H1 (cell line): ENCODE results near the gene POU6F2.

Experiments used
- CREB1 ChIP-seq: IDR thresholded peaks from 2 replicates; pipeline ENCODE4 v1.6.1; 2012; ENCODE audit warnings: inconsistent platforms
- EP300 ChIP-seq, 2 experiments: IDR thresholded peaks; 1 replicate in 1 of 2; 2 replicates in 1 of 2; pipeline ENCODE4 v1.6.1; 2011 to 2012; ENCODE audit warnings: low read depth in 2 of 2, low read length in 2 of 2, mild to moderate bottlenecking in 2 of 2, borderline replicate concordance in 1 of 2, inconsistent platforms in 1 of 2, moderate library complexity in 1 of 2
- EZH2 ChIP-seq: fragments of 200-600 bp; sonication (generic); IDR thresholded peaks from 2 replicates; pipeline ENCODE4 v1.7.1; 2012; ENCODE audit warnings: low read depth, mild to moderate bottlenecking, moderate library complexity, low read length, inconsistent platforms; ENCODE audit not compliant: severe bottlenecking
- NRF1 ChIP-seq: IDR thresholded peaks from 2 replicates; pipeline ENCODE4 v1.6.1; 2011; ENCODE audit warnings: mild to moderate bottlenecking, low read depth, low read length, improper control_type of control experiment
- PHF8 ChIP-seq: fragments of 200-600 bp; sonication (generic); conservative IDR thresholded peaks from 2 replicates; pipeline ENCODE4 v1.7.1; 2012; ENCODE audit warnings: low read depth, mild to moderate bottlenecking, inconsistent platforms, low read length, moderate library complexity
- POLR2A ChIP-seq, 2 experiments: IDR thresholded peaks; 1 replicate in 1 of 2; 2 replicates in 1 of 2; pipeline ENCODE4 v1.6.1; 2011; ENCODE audit warnings: low read depth in 2 of 2, low read length in 2 of 2, mild to moderate bottlenecking in 2 of 2; ENCODE audit errors: control extremely low read depth in 1 of 2
- RAD21 ChIP-seq, 2 experiments: IDR thresholded peaks in 1 of 2; conservative IDR thresholded peaks in 1 of 2; 2 replicates each; pipeline ENCODE4 v1.6.1; 2011; ENCODE audit warnings: low read depth in 2 of 2, low read length in 2 of 2, improper control_type of control experiment in 1 of 2, inconsistent platforms in 1 of 2, mild to moderate bottlenecking in 1 of 2, moderate library complexity in 1 of 2
- SIRT6 ChIP-seq: IDR thresholded peaks from one replicate; pipeline ENCODE4 v1.7.1; 2012; ENCODE audit warnings: low read length, inconsistent platforms
- SP1 ChIP-seq: IDR thresholded peaks from 2 replicates; pipeline ENCODE4 v1.6.1; 2011; ENCODE audit warnings: low read depth, low read length
- SRF ChIP-seq: IDR thresholded peaks from 2 replicates; pipeline ENCODE4 v1.6.1; 2011; ENCODE audit warnings: mild to moderate bottlenecking, low read depth, low read length, moderate library complexity
- TF ChIP-seq, protein P1 (sequence below), 3 experiments: IDR thresholded peaks; 1 replicate in 2 of 3; 2 replicates in 1 of 3; pipeline versions ENCODE4 v1.5.1 to v1.6.1; 2011; ENCODE audit warnings: low read length in 3 of 3, mild to moderate bottlenecking in 3 of 3, inconsistent platforms in 2 of 3, low read depth in 1 of 3, moderate library complexity in 1 of 3; ENCODE audit not compliant: insufficient read depth in 1 of 3; ENCODE audit errors: control extremely low read depth in 1 of 3
- TF ChIP-seq, protein P2 (sequence below): IDR thresholded peaks from 2 replicates; pipeline ENCODE4 v1.6.1; 2011; ENCODE audit warnings: low read depth, mild to moderate bottlenecking, low read length; ENCODE audit not compliant: insufficient read depth
- TF ChIP-seq, protein P3 (sequence below): IDR thresholded peaks from 2 replicates; pipeline ENCODE4 v1.6.1; 2011; ENCODE audit warnings: low read length, improper control_type of control experiment

DNA sequence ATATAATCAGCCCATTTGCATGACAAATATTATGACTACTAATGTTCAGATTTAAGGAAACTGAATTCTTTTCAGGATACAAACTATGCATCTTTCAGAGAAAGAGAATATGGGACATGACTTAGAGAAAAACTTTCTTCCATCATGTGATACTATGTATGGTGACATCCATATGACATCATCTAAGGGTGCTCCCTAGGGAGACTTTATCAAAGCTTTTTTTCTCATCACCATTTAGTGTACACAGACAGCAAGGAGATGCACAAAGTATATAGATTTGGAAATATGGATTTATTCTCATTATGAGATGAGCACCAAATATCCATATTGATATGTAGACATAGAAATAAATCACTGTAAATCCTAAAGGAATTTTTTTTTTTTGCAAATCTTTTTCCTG is 424.3 kb downstream of the POU6F2 start:
- TF ChIP-seq POLR2A (IDR thresholded peaks at IDR 0.05; ENCODE audit: control extremely low read depth in 1 of 2, low read depth in 2 of 2, low read length in 2 of 2) (no peak), SP1 (no peak), PHF8 (no peak), EP300 (IDR thresholded peaks at IDR 0.05; ENCODE audit: borderline replicate concordance in 1 of 2, low read depth in 2 of 2, low read length in 2 of 2) (no peak), SIRT6 (no peak), SRF (no peak), CREB1 (no peak), NRF1 (no peak), RAD21 (IDR thresholded peaks at IDR 0.05 in 1 of 2, conservative IDR thresholded peaks at IDR 0.05 in 1 of 2; ENCODE audit: low read depth in 2 of 2, low read length in 2 of 2) (no peak), EZH2 (no peak)
- TF ChIP-seq, protein P1, sequence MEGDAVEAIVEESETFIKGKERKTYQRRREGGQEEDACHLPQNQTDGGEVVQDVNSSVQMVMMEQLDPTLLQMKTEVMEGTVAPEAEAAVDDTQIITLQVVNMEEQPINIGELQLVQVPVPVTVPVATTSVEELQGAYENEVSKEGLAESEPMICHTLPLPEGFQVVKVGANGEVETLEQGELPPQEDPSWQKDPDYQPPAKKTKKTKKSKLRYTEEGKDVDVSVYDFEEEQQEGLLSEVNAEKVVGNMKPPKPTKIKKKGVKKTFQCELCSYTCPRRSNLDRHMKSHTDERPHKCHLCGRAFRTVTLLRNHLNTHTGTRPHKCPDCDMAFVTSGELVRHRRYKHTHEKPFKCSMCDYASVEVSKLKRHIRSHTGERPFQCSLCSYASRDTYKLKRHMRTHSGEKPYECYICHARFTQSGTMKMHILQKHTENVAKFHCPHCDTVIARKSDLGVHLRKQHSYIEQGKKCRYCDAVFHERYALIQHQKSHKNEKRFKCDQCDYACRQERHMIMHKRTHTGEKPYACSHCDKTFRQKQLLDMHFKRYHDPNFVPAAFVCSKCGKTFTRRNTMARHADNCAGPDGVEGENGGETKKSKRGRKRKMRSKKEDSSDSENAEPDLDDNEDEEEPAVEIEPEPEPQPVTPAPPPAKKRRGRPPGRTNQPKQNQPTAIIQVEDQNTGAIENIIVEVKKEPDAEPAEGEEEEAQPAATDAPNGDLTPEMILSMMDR (IDR thresholded peaks at IDR 0.05; ENCODE audit: control extremely low read depth in 1 of 3, insufficient read depth in 1 of 3, low read depth in 1 of 3, low read length in 3 of 3) = no peak
- TF ChIP-seq, protein P2, sequence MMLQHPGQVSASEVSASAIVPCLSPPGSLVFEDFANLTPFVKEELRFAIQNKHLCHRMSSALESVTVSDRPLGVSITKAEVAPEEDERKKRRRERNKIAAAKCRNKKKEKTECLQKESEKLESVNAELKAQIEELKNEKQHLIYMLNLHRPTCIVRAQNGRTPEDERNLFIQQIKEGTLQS = no peak
- TF ChIP-seq, protein P3, sequence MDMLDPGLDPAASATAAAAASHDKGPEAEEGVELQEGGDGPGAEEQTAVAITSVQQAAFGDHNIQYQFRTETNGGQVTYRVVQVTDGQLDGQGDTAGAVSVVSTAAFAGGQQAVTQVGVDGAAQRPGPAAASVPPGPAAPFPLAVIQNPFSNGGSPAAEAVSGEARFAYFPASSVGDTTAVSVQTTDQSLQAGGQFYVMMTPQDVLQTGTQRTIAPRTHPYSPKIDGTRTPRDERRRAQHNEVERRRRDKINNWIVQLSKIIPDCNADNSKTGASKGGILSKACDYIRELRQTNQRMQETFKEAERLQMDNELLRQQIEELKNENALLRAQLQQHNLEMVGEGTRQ = no peak
